GM06990 (cell line): ENCODE data around the gene PALLD.

Source experiments
- DNase-seq: peaks from one replicate; pipeline ENCODE4 v3.0.0-alpha.2; 2011; ENCODE audit not compliant: insufficient read length; ENCODE audit errors: extremely low read depth
- H3K27me3 ChIP-seq: replicated peaks from 2 replicates; pipeline ENCODE4 v1.6.0; 2011; ENCODE audit warnings: low read length; ENCODE audit not compliant: control insufficient read depth, insufficient read depth
- H3K36me3 ChIP-seq: 2 replicates; pipeline ENCODE4 v1.5.1; 2011; ENCODE audit warnings: low read length; ENCODE audit not compliant: control insufficient read depth, insufficient read depth
- H3K4me3 ChIP-seq: replicated peaks from 2 replicates; pipeline ENCODE4 v1.5.1; 2011; ENCODE audit warnings: low read depth, mild to moderate bottlenecking, control low read depth, low read length
- CTCF ChIP-seq: IDR thresholded peaks from 2 replicates; pipeline ENCODE4 v1.5.1; 2011; ENCODE audit warnings: low read length, control low read depth, mild to moderate bottlenecking, inconsistent platforms; ENCODE audit not compliant: insufficient read depth, poor library complexity, severe bottlenecking

Gene PALLD

GRCh38 chr4:168641811-168642140 is 144.9 kb downstream of the PALLD start:
- no peaks in the 10 kb centered on the region for H3K27me3 ChIP-seq
- DNase-seq: no peak
- no peak overlapping the region for H3K4me3 ChIP-seq
- no peak for TF ChIP-seq CTCF
- H3K36me3 ChIP-seq: no peaks in the 10 kb centered on the region

- no peaks in the 10 kb centered on the region for H3K36me3 ChIP-seq
- H3K27me3 ChIP-seq: no peaks in the 10 kb centered on the region
- TF ChIP-seq CTCF: no peak
- DNase-seq: no peak
- H3K4me3 ChIP-seq: no peak overlapping the region
Measured at GRCh38 chr4:168642591-168642990, 145.7 kb downstream of the PALLD start.

GRCh38 chr4:168643111-168643795 is 146.4 kb downstream of the PALLD start:
- no peaks in the 10 kb centered on the region for H3K36me3 ChIP-seq
- TF ChIP-seq CTCF: no peak
- no peak for DNase-seq
- H3K4me3 ChIP-seq: no peak overlapping the region
- no peaks in the 10 kb centered on the region; the same call in 1 of the 2 replicates for H3K27me3 ChIP-seq

GRCh38 chr4:168643796-168644159 is 146.9 kb downstream of the PALLD start:
- Histone ChIP-seq H3K36me3 (no peaks in the 10 kb centered on the region), H3K4me3 (no peak overlapping the region), H3K27me3 (no peaks in the 10 kb centered on the region; the same call in 1 of the 2 replicates)
- TF ChIP-seq CTCF: no peak
- no peak for DNase-seq

- no peak for DNase-seq
- TF ChIP-seq CTCF: no peak
- H3K4me3 ChIP-seq: no peak overlapping the region
- no peaks in the 10 kb centered on the region; the same call in 1 of the 2 replicates for H3K27me3 ChIP-seq
- no peaks in the 10 kb centered on the region for H3K36me3 ChIP-seq
Measured at GRCh38 chr4:168646001-168646768, 149.3 kb downstream of the PALLD start.
